ENCODE data around the gene ATOSB.

GRCh38 chr9:35076848-35077247, 38.8 kb downstream of the ATOSB start:
- TF ChIP-seq CTCF (IDR thresholded peaks at IDR 0.05) (no peak), POLR2A (IDR thresholded peaks at IDR 0.05) (no peak)

All from right lobe of liver (tissue), 4 donors.